ENCODE measurements around the gene NMUR2.

The NMUR2 gene

DNA sequence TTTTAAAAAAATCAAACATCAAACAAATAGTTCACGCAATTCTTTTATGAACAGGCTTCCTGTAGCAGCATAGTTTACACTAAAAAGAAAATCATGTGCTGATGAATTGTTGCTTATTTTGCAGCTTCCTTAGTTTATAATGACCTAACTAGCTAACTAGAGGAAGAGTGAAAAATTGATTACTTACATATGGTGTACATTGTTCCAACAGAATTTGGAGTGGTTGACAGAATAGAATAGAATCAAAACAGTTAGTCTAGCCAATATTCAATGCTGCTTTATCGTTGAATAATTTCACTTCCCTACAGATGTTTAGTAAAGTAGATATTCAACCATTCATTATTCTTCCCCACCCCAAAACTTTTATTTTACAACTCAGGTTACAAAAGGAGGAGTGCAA lies 4.2 kb downstream of the NMUR2 start:
- TF ChIP-seq, protein P1, sequence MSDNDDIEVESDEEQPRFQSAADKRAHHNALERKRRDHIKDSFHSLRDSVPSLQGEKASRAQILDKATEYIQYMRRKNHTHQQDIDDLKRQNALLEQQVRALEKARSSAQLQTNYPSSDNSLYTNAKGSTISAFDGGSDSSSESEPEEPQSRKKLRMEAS (IDR thresholded peaks at IDR 0.05; ENCODE audit: low read depth, low read length) = no peak
- TF ChIP-seq POLR2A (IDR thresholded peaks at IDR 0.05; ENCODE audit: extremely low read depth, insufficient read length) (no peak), MYC (IDR thresholded peaks at IDR 0.05; ENCODE audit: low read depth, low read length) (no peak)
- TF ChIP-seq, protein P2, sequence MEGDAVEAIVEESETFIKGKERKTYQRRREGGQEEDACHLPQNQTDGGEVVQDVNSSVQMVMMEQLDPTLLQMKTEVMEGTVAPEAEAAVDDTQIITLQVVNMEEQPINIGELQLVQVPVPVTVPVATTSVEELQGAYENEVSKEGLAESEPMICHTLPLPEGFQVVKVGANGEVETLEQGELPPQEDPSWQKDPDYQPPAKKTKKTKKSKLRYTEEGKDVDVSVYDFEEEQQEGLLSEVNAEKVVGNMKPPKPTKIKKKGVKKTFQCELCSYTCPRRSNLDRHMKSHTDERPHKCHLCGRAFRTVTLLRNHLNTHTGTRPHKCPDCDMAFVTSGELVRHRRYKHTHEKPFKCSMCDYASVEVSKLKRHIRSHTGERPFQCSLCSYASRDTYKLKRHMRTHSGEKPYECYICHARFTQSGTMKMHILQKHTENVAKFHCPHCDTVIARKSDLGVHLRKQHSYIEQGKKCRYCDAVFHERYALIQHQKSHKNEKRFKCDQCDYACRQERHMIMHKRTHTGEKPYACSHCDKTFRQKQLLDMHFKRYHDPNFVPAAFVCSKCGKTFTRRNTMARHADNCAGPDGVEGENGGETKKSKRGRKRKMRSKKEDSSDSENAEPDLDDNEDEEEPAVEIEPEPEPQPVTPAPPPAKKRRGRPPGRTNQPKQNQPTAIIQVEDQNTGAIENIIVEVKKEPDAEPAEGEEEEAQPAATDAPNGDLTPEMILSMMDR (IDR thresholded peaks at IDR 0.05; ENCODE audit: low read depth, low read length) = no peak
- no peak overlapping the region for H3K4me3 ChIP-seq (ENCODE audit: low read depth, low read length)
- no peak for DNase-seq (ENCODE audit: low read depth)

DNA sequence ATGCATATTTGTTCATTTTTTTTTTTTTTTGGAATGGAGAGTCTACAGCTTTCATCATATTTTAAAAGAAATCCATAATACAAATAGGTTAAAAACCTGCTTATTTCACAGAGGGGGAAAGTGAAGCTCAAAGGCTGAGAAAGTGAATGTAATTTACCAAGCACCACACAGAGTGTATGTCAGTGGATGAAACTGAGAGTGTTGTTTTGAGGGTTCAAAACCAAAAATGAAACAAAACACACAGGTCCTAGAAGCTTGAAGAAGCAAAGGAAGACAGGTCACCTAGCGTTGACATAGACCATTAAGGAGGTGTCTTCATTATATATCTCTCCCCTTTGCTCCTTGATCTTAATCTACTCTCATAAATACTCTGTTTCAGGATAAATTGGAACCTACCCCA lies 7.5 kb downstream of the NMUR2 start:
- DNase-seq (ENCODE audit: low read depth) = no peak
- no peak overlapping the region for H3K4me3 ChIP-seq (ENCODE audit: low read depth, low read length)
- TF ChIP-seq, protein P1 (IDR thresholded peaks at IDR 0.05; ENCODE audit: low read depth, low read length) = no peak
- TF ChIP-seq, protein P2 (IDR thresholded peaks at IDR 0.05; ENCODE audit: low read depth, low read length) = no peak
- no peak for TF ChIP-seq POLR2A (IDR thresholded peaks at IDR 0.05; ENCODE audit: extremely low read depth, insufficient read length)
- TF ChIP-seq MYC (IDR thresholded peaks at IDR 0.05; ENCODE audit: low read depth, low read length) = no peak

DNA sequence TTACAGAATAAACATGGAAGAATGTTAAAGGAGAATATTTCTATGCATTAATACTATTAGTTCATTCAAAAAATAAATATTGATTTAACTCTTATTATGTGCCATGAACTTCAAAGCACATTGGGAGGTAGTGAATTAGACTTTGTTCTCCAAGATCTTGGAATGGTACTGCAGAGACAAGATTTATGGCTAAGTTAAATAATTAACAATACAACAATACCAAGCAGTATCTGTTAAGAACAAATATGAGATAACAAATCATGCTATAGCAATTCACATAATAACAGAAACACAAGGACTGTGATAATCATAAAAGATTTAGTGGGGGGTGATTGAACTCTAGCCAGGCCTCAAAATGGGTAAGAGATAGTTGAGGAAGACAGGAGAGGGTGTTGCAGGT lies 11.6 kb downstream of the NMUR2 start:
- no peak overlapping the region for H3K4me3 ChIP-seq (ENCODE audit: low read depth, low read length)
- DNase-seq (ENCODE audit: low read depth) = no peak
- TF ChIP-seq, protein P1 (IDR thresholded peaks at IDR 0.05; ENCODE audit: low read depth, low read length) = no peak
- TF ChIP-seq POLR2A (IDR thresholded peaks at IDR 0.05; ENCODE audit: extremely low read depth, insufficient read length) (no peak), MYC (IDR thresholded peaks at IDR 0.05; ENCODE audit: low read depth, low read length) (no peak)
- TF ChIP-seq, protein P2 (IDR thresholded peaks at IDR 0.05; ENCODE audit: low read depth, low read length) = no peak

DNA sequence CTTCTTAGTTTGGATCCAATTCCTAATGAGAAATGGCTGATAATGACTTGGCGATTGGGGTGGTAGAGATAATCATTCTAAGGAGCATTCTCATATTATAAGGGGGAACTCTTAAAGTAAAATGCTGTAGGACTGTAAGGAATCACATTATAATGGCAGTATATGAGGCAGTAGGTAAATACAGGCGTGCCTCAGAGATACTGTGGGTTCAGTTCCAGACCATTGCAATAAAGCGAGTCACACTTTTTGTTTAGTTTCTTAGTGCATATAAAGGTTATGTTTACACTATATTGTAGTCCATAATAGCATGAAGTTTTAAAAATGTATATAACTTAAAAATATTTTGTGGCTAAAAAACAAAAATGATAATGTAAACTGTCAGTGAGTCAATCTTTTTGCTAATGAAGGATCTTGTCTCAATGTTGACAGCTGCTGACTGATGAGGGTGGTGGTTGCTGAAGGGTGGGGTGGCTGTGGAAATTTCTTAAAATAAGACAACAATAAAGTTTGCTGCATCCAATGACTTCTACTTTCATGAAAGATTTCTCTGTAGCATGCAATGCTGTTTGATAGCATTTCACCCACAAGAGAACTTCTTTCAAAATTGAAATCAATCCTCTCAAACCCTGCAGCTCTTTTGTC lies 15.8 kb downstream of the NMUR2 start:
- no peak overlapping the region for H3K4me3 ChIP-seq (ENCODE audit: low read depth, low read length)
- TF ChIP-seq MYC (IDR thresholded peaks at IDR 0.05; ENCODE audit: low read depth, low read length) (no peak), POLR2A (IDR thresholded peaks at IDR 0.05; ENCODE audit: extremely low read depth, insufficient read length) (no peak)
- TF ChIP-seq, protein P1 (IDR thresholded peaks at IDR 0.05; ENCODE audit: low read depth, low read length) = no peak
- DNase-seq (ENCODE audit: low read depth) = no peak

DNA sequence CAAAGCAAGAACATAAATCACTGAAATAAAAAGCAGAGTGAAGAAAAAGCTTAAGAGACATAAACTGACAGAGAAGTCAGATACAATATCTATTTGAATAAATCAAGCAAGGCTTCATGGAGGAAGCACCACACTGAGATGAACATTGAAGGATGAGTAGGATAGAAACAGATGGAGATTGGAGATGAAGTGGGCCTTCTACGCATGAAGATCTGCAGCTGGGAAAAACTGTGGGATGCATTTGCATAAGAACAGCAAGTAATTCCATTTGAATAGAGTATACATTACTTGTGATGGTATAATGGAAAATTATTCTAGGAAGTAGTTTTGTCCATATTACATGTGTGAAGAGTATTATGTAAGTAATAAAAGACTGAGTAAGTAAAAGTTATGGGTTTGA lies 16.5 kb downstream of the NMUR2 start:
- no peak overlapping the region for H3K4me3 ChIP-seq (ENCODE audit: low read depth, low read length)
- DNase-seq (ENCODE audit: low read depth) = no peak
- TF ChIP-seq MYC (IDR thresholded peaks at IDR 0.05; ENCODE audit: low read depth, low read length) (no peak), POLR2A (IDR thresholded peaks at IDR 0.05; ENCODE audit: extremely low read depth, insufficient read length) (no peak)
- TF ChIP-seq, protein P2 (IDR thresholded peaks at IDR 0.05; ENCODE audit: low read depth, low read length) = no peak
- TF ChIP-seq, protein P1 (IDR thresholded peaks at IDR 0.05; ENCODE audit: low read depth, low read length) = no peak

DNA sequence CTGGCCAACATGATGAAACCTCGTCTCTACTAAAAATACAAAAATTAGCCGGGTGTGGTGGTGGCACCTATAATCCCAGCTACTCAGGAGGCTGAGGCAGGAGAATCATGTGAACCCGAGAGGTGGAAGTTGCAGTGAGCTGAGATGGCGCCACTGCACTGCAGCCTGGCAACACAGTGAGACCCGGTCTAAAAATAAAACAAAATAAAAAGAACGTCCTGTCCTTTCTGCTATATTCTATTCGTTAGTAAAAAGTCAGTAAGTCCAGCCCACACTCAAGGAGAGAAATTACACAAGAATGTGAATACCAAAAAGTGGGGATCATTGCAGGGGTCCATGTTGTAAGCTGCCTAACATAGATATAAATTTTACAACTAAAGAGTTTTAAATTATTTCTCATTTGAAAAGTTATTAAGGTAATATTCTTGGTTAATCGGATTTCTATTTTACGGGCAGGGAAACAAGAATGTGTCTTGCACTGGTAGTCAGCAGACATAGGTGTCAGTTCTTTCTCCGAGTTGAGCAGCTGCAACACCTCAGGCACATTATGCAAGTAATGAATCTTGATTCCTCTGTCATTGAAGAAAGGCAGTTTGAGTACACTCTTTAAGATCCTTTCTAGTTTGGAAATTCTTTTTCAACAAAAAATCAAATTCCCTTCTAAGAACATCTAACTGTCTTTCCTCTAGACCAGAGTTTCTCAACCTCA lies 24.5 kb downstream of the NMUR2 start:
- TF ChIP-seq, protein P2 (IDR thresholded peaks at IDR 0.05; ENCODE audit: low read depth, low read length) = no peak
- TF ChIP-seq, protein P1 (IDR thresholded peaks at IDR 0.05; ENCODE audit: low read depth, low read length) = no peak
- TF ChIP-seq MYC (IDR thresholded peaks at IDR 0.05; ENCODE audit: low read depth, low read length) (no peak), POLR2A (IDR thresholded peaks at IDR 0.05; ENCODE audit: extremely low read depth, insufficient read length) (no peak)
- no peak overlapping the region for H3K4me3 ChIP-seq (ENCODE audit: low read depth, low read length)
- no peak for DNase-seq (ENCODE audit: low read depth)

All from NB4 (cell line).